ENCODE measurements around the gene SORCS2.

DNA sequence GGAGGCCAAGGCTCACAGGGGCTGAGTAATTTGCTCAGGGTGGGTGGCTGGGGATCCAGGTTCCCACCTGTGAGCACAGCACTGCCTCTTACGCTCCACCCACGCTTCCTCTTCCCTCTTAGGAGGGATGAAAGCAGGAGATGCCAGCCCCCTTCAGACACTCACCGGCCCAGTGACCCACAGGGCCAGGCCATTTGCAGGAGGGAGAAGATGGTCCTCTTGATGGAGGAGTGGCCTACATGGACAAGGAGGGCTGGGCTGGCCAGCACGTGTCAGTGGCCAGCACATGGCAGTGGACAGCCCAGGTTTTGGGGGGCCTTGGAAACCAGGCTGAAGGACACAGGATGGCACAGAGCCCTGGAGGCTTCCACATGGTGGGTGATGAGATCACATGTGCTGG, 350.4 kb downstream of the SORCS2 start:
- TF ChIP-seq, protein P1, sequence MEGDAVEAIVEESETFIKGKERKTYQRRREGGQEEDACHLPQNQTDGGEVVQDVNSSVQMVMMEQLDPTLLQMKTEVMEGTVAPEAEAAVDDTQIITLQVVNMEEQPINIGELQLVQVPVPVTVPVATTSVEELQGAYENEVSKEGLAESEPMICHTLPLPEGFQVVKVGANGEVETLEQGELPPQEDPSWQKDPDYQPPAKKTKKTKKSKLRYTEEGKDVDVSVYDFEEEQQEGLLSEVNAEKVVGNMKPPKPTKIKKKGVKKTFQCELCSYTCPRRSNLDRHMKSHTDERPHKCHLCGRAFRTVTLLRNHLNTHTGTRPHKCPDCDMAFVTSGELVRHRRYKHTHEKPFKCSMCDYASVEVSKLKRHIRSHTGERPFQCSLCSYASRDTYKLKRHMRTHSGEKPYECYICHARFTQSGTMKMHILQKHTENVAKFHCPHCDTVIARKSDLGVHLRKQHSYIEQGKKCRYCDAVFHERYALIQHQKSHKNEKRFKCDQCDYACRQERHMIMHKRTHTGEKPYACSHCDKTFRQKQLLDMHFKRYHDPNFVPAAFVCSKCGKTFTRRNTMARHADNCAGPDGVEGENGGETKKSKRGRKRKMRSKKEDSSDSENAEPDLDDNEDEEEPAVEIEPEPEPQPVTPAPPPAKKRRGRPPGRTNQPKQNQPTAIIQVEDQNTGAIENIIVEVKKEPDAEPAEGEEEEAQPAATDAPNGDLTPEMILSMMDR (tag by site-specific recombination; IDR thresholded peaks at IDR 0.05) = no peak
- TF ChIP-seq GLI4 (tag by site-specific recombination; IDR thresholded peaks at IDR 0.05) = no peak
- TF ChIP-seq, protein P2, sequence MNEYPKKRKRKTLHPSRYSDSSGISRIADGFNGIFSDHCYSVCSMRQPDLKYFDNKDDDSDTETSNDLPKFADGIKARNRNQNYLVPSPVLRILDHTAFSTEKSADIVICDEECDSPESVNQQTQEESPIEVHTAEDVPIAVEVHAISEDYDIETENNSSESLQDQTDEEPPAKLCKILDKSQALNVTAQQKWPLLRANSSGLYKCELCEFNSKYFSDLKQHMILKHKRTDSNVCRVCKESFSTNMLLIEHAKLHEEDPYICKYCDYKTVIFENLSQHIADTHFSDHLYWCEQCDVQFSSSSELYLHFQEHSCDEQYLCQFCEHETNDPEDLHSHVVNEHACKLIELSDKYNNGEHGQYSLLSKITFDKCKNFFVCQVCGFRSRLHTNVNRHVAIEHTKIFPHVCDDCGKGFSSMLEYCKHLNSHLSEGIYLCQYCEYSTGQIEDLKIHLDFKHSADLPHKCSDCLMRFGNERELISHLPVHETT (tag by site-specific recombination; IDR thresholded peaks at IDR 0.05) = no peak

Data from HEK293 (cell line).